GM19372 (cell line): Measurements from ENCODE around the gene CAMTA1.
"Not testable (repeated sequence)": the region's sequence is repeated elsewhere in the genome, so short reads cannot be mapped to it uniquely, and the experiment has no call there.

Experiments
- ATAC-seq: cut with Tn5 transposase; IDR thresholded peaks from one replicate; pipeline ENCODE4 v1.9.1; 2021; ENCODE audit warnings: mild to moderate bottlenecking, low read depth, moderate library complexity; ENCODE audit not compliant: unreplicated experiment

The CAMTA1 gene

DNA sequence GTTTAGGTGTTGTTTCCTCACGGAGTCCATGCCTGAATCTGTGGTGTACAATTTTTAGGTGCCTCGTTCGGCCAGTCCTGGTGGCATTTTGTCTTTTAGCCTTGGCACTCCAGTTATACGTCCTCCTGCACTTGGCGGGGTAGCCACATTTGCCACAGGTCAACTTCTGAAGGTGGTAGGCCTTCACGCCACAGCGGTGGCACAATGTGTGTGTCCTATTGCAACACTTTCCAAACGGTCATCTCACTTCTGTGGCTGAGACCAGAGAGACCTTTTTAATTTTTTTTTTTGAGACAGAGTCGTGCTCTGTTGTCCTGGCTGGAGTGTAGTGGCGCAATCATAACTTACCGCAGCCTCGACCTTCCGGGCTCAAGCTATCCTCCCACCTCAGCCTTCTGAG, 49.1 kb downstream of the CAMTA1 start:
- no peak for ATAC-seq

DNA sequence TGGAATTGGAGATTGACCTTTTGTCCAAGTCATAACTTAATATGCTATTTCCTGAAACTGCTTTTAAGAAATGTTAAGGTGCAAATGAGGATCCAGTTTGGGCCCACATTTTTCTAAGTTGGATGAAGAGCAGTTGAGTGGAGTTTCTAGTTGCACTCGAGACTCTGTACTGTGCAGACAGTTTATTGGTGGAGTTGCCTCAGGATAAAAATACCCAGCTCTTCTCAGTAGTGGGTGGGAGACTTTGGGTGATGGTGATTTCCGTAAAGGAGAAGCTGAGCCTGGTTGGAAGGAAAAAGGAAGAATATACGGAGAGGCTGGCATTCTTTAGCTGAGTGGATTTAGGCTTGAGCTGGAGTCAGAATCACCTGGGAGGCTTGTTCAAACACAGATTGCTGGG, 49.9 kb downstream of the CAMTA1 start:
- ATAC-seq: no peak

GRCh38 chr1:6842301-6842700, 57.0 kb downstream of the CAMTA1 start:
- no peak for ATAC-seq

DNA sequence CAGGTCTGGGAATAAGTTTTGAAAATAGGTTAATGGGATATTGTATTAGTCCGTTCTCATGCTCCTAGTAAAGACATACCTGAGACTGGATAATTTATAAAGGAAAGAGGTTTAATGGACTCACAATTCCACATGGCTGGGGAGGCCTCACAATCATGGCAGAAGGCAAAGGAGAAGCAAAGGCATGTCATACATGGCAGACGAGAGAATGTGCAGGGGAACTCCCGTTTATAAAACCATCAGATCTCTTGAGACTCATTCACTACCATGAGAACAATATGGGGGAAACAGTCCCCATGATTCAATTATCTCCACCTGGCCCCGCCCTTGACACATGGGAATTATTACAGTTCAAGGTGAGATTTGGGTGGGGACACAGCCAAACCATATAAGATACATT, 60.5 kb downstream of the CAMTA1 start:
- ATAC-seq: not testable (repeated sequence)

DNA sequence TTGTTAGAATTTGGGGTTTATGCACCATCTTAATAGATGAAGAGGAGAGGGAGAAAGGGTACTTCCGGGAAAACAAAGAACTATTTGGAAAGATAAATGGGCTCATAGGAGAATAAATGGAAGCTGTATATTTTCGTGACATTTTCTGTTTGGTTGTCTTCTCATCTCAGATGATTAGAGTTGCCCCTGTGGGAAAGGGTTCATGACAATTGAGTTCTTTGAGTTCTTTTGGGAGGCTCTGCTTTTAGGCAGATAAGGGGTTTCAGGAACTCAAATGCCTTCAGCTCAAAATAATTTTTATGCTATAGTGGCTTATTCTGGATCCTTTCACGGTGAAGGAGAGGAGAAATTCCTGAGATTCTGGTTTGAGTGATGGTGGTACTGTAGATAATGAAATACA, 63.6 kb downstream of the CAMTA1 start:
- no peak for ATAC-seq

GRCh38 chr1:6850537-6850936, 65.3 kb downstream of the CAMTA1 start:
- no peak for ATAC-seq

- no peak for ATAC-seq
These were observed 67.1 kb downstream of the CAMTA1 start for GRCh38 chr1:6852136-6852890.

DNA sequence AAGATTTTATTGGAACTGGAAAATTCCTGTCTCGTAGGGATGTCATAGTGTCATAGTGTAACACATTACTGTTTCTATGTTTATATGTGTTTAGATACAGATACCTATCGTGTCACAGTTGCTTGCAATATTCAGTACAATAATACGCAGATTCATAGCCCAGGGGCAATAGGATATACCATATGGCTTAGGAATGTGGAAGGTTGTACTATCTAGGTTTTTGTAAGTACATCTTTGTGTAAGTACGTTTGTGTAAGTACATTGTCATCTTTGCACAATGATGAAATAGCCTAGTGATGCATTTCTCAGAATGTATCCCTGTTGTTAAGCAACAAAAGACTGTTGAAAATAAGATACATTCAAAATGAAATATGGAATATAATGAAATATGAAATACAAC, 68.9 kb downstream of the CAMTA1 start:
- no peak for ATAC-seq

DNA sequence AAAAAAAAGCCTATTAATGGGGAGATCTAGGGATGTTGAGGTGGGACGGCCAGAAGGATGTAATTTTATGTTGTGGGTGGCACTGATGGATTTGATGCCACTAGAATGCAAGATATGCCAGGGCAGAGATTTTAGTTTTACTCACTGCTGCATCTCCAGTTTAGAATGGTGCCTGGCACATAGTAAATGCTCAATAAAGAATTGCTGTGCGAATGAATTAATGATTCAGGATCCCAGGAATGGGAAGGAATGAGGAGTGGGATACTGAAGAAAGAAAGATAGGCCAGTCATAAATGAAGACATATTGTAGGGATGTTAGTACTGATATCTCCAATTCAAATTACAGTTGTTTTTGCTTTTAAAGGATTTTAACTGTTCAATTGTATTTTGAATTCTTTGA, 72.6 kb downstream of the CAMTA1 start:
- ATAC-seq: no peak

GRCh38 chr1:6858596-6858995, 73.3 kb downstream of the CAMTA1 start:
- no peak for ATAC-seq

DNA sequence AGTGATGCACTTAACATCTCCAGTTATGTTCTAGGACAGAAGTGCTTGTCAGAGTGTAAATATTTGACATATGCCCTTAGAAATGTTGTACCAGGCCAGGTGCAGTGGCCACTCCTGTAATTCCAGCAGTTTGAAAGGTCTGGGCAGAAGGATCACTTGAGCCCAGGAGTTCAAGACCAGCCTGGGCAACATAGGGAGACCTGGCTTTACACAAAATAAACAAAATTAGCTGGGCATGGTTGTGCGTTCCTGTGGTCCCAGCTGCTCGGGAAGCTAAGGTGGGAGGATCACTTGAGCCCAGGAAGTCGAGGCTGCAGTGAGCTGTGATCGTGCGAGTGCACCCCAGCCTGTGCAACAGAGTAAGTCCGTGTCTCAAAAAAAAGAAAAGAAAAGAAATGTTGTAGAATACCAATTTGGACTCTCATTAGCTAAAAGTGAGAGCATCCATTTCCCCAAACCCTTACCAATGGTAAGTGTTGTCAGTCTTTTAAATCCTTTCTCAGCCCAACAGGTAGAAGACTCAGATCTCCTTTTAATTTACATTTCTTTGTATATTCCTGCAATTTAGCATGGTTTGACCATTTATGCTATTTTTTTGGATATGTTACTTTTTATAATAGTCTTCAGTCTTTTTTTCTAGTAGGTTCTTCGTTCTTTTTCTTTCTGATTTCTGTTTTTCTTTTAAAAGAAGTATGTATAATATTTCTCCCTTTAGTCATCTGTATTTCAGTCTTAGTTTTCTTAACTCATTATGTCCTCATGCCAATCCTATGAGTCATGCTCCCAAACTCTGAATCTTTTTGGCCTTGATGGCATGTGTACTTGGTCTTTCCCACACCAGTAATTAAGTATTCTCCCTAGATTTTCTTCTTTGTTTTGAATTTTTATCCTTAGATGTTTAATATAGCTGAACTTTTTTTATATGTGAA, 74.4 kb downstream of the CAMTA1 start:
- no peak for ATAC-seq

- no peak for ATAC-seq
These were observed 75.1 kb downstream of the CAMTA1 start for GRCh38 chr1:6860401-6860800.

DNA sequence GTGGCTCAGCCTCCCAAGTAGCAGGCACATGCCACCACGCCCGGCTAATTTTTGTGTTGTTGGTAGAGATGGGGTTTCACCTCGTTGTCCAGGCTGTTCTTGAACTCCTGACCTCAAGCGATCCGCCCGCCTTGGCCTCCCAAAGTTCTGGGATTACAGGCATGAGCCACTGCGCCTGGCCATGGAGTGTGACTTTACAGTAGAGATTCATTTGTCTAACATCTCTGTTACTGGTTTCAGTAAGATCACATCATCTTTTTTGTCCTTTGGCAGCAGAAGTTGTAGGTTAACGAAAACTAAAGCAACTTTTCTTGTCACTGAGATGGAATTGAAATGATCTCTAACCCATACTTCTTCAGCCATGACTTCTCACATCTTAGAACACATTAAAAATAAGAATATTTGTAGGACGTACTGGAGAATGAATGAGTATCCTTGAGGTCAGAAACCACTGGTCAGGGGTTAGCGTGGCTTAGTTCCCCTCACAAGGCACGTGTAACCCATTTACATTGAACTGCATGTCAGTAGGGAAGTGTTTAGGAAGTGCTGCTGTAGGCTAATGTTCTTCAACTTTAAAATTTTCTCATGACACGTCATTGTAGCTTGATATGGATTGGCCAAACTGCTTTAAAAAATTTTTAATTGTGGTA, 75.9 kb downstream of the CAMTA1 start:
- no peak for ATAC-seq

DNA sequence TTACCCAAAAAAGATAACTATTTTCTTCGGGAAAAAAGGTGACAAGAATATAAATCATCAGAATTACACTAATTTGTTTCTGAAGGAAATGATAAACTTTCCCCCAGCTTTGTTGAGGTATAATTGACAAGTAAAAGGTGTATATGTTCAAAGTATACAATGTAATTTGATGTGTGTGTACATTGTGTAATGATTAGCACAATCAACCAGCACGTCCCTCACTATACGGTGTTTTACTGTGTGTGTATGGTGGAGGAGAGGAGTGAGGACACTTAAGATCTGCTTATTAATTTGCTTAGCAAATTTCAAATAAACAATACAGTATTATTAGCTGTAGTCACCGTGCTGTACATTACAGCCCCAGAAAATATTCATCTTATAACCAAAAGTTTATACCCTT, 77.7 kb downstream of the CAMTA1 start:
- no peak for ATAC-seq

DNA sequence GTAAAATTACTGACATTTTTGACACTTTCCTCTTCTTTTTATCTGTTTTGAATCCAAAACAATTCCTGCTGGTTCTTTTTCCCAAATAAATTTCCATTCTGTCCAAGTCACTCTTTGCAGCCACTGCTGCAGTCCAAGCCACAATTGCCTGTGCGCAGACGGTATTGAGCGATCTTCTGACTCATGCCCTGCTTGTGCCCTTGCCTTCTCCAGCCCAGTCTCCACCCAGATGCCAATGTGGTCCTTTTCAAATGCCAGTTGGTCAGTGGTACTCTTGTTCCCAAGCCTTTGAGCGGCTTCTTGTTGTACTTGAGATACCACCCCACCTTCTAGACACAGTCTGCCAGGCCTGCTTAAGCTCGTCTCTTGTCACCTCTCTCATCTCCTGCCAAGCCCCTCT, 78.9 kb downstream of the CAMTA1 start:
- ATAC-seq: no peak

GRCh38 chr1:6866825-6867224, 81.6 kb downstream of the CAMTA1 start:
- ATAC-seq: no peak

GRCh38 chr1:6867321-6867720, 82.1 kb downstream of the CAMTA1 start:
- no peak for ATAC-seq

DNA sequence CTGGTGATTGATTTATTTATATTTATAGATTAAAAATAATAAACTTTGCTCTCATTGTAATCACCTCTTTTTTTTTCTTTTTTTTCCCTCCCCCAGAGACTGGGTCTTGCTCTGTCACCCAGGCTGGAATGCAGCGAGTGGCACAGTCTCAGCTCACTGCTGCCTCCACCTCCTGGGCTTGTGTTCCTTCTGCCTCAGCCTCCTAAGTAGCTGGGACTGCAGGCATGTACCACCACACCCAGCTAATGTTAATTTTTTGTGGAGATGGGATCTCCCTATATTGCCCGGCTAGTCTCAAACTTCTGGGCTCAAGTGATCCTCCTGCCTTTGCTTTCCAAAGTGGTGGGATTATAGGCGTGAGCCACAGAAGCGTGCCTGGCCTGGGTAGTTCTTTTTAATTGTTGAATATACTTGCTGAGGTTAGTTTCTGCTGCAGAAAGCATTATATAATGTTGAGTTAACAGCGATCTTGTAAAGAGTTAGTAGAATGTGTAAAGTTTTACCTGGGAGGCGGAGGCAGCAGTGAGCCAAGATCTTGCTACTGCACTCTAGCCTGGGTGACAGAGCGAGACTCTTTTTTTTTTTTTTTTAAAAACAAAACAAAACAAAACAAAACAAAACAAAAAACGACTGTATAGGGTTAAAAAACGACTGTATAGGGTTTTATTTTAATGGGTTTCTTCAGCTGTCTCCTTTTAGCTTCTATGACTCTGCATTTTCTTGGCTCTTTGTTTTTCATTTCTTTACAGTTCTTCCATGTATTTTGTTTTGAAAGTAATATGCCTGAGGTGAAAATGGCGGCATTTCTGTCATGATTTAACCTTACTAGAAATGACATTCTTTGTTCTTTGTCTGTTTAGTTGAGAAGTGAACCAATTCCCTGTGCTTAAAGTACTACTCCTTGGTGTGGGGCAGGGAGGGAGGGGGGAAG, 82.7 kb downstream of the CAMTA1 start:
- ATAC-seq: no peak

DNA sequence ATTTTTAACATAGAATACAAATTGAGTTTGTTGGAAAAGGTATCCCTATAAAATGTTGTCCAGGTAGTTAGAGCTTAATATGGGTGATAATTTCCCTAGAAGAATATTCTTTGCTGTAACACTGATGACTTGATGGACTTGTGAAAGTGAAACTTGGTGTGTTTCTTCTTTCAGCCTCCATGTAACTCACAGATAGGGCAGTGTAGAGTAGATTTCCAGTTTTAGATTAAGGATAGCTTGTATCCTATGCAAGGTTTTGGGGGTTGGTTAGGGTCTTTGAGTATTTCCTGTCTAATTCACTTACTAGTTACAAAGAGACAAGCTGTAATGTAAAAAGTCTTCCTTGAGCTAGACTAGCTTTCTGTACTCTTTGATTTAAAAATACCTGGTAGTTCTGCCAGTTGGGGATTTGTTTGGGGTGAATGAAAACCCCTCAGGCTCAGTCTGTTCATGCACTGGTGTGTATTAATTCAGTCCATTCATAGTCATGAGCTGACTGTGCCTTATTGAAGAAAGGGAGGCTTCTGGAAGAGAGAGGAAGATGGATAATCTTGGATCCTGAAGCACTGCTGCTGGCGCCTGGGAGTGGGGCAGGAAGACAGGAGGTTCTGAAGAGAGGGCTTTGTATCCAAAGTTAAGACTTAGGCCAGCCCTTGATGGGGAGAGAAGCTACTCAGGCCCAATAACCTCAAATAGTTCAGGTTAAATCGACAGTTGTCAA, 83.6 kb downstream of the CAMTA1 start:
- no peak for ATAC-seq

DNA sequence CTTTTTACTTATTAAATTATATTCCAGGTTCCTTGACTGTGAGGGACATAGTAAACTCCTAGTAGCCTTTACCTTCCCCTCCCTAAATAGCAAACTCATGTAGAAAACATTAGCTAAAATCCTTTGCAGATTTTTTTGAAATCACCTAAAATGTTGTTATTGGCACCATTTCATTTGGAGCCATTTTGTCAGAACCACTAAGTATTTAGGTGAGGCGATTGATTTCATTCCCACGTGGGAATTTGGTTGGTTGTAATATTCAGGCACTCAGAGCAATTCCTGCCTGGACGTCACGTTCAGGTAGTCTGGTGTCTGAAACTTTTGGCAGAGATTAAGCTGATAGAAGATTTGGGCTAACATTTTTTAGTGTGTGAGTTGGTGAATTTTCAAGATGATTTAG, 84.3 kb downstream of the CAMTA1 start:
- no peak for ATAC-seq
